GM21447 (cell line): ENCODE data around the gene ABR.

Experiments
- ATAC-seq: cut with Tn5 transposase; IDR thresholded peaks from one replicate; pipeline ENCODE4 v1.9.1; 2021; ENCODE audit not compliant: unreplicated experiment

Gene ABR

GRCh38 chr17:1179818-1180742 lies at the start of gene ABR:
Gene ABR, minus strand, starts transcription at chr17:1179981. Its CDS starts 254 bp downstream, at chr17:1179727.
- no peak for ATAC-seq

- ATAC-seq: peak; percentile 56
These were observed 49.6 kb upstream of the ABR start for GRCh38 chr17:1229349-1229899.

- ATAC-seq: peak; percentile 5
These were observed 49.1 kb upstream of the ABR start for GRCh38 chr17:1228781-1229348.

- no peak for ATAC-seq
These were observed 48.4 kb upstream of the ABR start for GRCh38 chr17:1227917-1228780.

- no peak for ATAC-seq
These were observed 47.6 kb upstream of the ABR start for GRCh38 chr17:1227365-1227764.

- no peak for ATAC-seq
These were observed 46.5 kb upstream of the ABR start for GRCh38 chr17:1226308-1226707.

- ATAC-seq: no peak
These were observed 44.5 kb upstream of the ABR start for GRCh38 chr17:1224330-1224729.

- ATAC-seq: no peak
These were observed 43.9 kb upstream of the ABR start for GRCh38 chr17:1223662-1224061.

- ATAC-seq: no peak
These were observed 42.5 kb upstream of the ABR start for GRCh38 chr17:1222321-1222720.

GRCh38 chr17:1221209-1221608 lies 41.4 kb upstream of the ABR start:
- ATAC-seq: no peak

GRCh38 chr17:1220346-1220745 lies 40.6 kb upstream of the ABR start:
- ATAC-seq: no peak

- ATAC-seq: no peak
These were observed 37.3 kb upstream of the ABR start for GRCh38 chr17:1217089-1217385.

GRCh38 chr17:1216217-1217088 lies 36.7 kb upstream of the ABR start:
- no peak for ATAC-seq

- ATAC-seq: no peak
These were observed 33.2 kb upstream of the ABR start for GRCh38 chr17:1212946-1213345.

GRCh38 chr17:1211287-1211686 lies 31.5 kb upstream of the ABR start:
- no peak for ATAC-seq

- ATAC-seq: no peak
These were observed 29.2 kb upstream of the ABR start for GRCh38 chr17:1208966-1209365.

GRCh38 chr17:1206026-1206777 lies 26.4 kb upstream of the ABR start:
- ATAC-seq: no peak

GRCh38 chr17:1203967-1204291 lies 24.1 kb upstream of the ABR start:
- no peak for ATAC-seq

GRCh38 chr17:1203111-1203966 lies 23.6 kb upstream of the ABR start:
- ATAC-seq: no peak
